ENCODE measurements around the gene MAJIN.

The MAJIN gene

DNA sequence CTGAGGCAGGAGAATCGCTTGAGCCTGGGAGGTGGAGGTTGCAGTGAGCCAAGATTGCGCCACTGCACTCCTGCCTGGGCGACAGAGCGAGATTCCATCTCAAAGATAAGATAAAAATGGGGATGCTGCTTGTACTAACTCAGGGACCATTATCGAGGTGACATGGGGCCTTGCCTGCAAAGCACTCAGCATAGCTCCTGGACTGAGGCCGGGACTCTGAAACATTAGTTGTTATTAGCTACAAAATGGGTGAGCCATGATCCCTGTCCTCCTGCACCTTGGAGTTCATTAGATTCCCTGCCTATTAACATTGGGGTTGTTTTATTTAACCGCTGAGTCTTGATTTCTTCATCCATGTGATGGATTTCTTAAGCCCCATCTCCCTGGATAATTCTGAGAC is 42.3 kb downstream of the MAJIN start:
- no peaks in the 10 kb centered on the region for H3K36me3 ChIP-seq (ENCODE audit: low read length)
- H3K9ac ChIP-seq (ENCODE audit: low read length): no peak overlapping the region
- TF ChIP-seq CTCF (IDR thresholded peaks at IDR 0.05; ENCODE audit: insufficient read depth, low read length, poor library complexity, severe bottlenecking) (no peak), EZH2phosphoT487 (conservative IDR thresholded peaks at IDR 0.05; ENCODE audit: low read length) (no peak)
- no peaks in the 10 kb centered on the region for H3K79me2 ChIP-seq (ENCODE audit: insufficient read depth, low read length)
- no peaks in the 10 kb centered on the region for H3K27me3 ChIP-seq (ENCODE audit: low read length)
- no peak overlapping the region for H3K27ac ChIP-seq (ENCODE audit: low read depth, low read length)
- H2AFZ ChIP-seq (ENCODE audit: low read depth, low read length, severe bottlenecking): no peak overlapping the region
- H3K9me3 ChIP-seq (ENCODE audit: insufficient read depth, low read length): no peaks in the 10 kb centered on the region
- H3K9me2 ChIP-seq (replicated peaks; ENCODE audit: insufficient read depth, low read length): no peaks in the 10 kb centered on the region
- no peak overlapping the region for H3K4me3 ChIP-seq (ENCODE audit: insufficient read depth, low read length, poor library complexity, severe bottlenecking)
- H3F3A ChIP-seq (ENCODE audit: insufficient read depth): no peaks in the 10 kb centered on the region
- no peaks in the 10 kb centered on the region for H4K20me1 ChIP-seq (ENCODE audit: low read depth, low read length)
- H3K4me2 ChIP-seq (ENCODE audit: low read depth, low read length, poor library complexity, severe bottlenecking): no peak overlapping the region

DNA sequence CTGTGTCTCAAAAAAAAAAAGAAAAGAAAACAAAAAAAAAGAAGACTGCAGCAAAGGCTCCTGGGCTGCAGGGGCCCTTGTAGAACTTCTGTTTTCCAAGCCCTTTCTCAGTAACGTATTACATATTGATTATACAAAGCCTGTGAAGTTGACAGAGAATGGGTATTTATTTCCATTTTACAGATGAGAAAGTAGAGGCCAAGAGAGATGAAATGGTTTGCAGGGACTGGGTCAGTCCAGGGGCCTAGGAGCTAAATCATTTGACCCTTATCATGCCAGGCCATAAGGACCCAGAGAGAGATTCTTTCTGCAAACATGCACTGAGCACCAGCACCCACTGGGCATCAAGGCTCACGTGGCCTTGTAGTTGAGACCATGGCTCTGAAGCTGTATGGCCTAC is 43.0 kb downstream of the MAJIN start:
- no peak overlapping the region for H3K4me2 ChIP-seq (ENCODE audit: low read depth, low read length, poor library complexity, severe bottlenecking)
- H3K9ac ChIP-seq (ENCODE audit: low read length): no peak overlapping the region
- no peak overlapping the region for H3K27ac ChIP-seq (ENCODE audit: low read depth, low read length)
- no peaks in the 10 kb centered on the region for H4K20me1 ChIP-seq (ENCODE audit: low read depth, low read length)
- H3K9me2 ChIP-seq (replicated peaks; ENCODE audit: insufficient read depth, low read length): no peaks in the 10 kb centered on the region
- H2AFZ ChIP-seq (ENCODE audit: low read depth, low read length, severe bottlenecking): no peak overlapping the region
- no peaks in the 10 kb centered on the region for H3K27me3 ChIP-seq (ENCODE audit: low read length)
- TF ChIP-seq EZH2phosphoT487 (conservative IDR thresholded peaks at IDR 0.05; ENCODE audit: low read length): no peak
- no peaks in the 10 kb centered on the region for H3K9me3 ChIP-seq (ENCODE audit: insufficient read depth, low read length)
- no peaks in the 10 kb centered on the region for H3K36me3 ChIP-seq (ENCODE audit: low read length)
- no peaks in the 10 kb centered on the region for H3F3A ChIP-seq (ENCODE audit: insufficient read depth)
- H3K79me2 ChIP-seq (ENCODE audit: insufficient read depth, low read length): no peaks in the 10 kb centered on the region
- no peak overlapping the region for H3K4me3 ChIP-seq (ENCODE audit: insufficient read depth, low read length, poor library complexity, severe bottlenecking)

- no peaks in the 10 kb centered on the region for H3K27me3 ChIP-seq (ENCODE audit: low read length)
Measured at GRCh38 chr11:64926689-64927088, 45.2 kb downstream of the MAJIN start.

More at GRCh38 chr11:64926689-64927088, 45.2 kb downstream of the MAJIN start:
- Histone ChIP-seq H4K20me1 (ENCODE audit: low read depth, low read length) (no peaks in the 10 kb centered on the region), H2AFZ (ENCODE audit: low read depth, low read length, severe bottlenecking) (no peak overlapping the region), H3K4me3 (ENCODE audit: insufficient read depth, low read length, poor library complexity, severe bottlenecking) (no peak overlapping the region), H3K27ac (ENCODE audit: low read depth, low read length) (no peak overlapping the region), H3K9ac (ENCODE audit: low read length) (no peak overlapping the region), H3F3A (ENCODE audit: insufficient read depth) (no peaks in the 10 kb centered on the region), H3K9me2 (replicated peaks; ENCODE audit: insufficient read depth, low read length) (no peaks in the 10 kb centered on the region), H3K79me2 (ENCODE audit: insufficient read depth, low read length) (no peaks in the 10 kb centered on the region), H3K4me2 (ENCODE audit: low read depth, low read length, poor library complexity, severe bottlenecking) (no peak overlapping the region), H3K9me3 (ENCODE audit: insufficient read depth, low read length) (no peaks in the 10 kb centered on the region), H3K36me3 (ENCODE audit: low read length) (no peaks in the 10 kb centered on the region)
- TF ChIP-seq CTCF (IDR thresholded peaks at IDR 0.05; ENCODE audit: insufficient read depth, low read length, poor library complexity, severe bottlenecking): no peak
- no peak for TF ChIP-seq EZH2phosphoT487 (conservative IDR thresholded peaks at IDR 0.05; ENCODE audit: low read length)
